HG03066 (cell line): ENCODE data around the gene STMN1.

Source experiments
- ATAC-seq: cut with Tn5 transposase; IDR thresholded peaks from one replicate; pipeline ENCODE4 v1.9.1; 2021; ENCODE audit warnings: low read depth; ENCODE audit not compliant: unreplicated experiment

The STMN1 gene

DNA sequence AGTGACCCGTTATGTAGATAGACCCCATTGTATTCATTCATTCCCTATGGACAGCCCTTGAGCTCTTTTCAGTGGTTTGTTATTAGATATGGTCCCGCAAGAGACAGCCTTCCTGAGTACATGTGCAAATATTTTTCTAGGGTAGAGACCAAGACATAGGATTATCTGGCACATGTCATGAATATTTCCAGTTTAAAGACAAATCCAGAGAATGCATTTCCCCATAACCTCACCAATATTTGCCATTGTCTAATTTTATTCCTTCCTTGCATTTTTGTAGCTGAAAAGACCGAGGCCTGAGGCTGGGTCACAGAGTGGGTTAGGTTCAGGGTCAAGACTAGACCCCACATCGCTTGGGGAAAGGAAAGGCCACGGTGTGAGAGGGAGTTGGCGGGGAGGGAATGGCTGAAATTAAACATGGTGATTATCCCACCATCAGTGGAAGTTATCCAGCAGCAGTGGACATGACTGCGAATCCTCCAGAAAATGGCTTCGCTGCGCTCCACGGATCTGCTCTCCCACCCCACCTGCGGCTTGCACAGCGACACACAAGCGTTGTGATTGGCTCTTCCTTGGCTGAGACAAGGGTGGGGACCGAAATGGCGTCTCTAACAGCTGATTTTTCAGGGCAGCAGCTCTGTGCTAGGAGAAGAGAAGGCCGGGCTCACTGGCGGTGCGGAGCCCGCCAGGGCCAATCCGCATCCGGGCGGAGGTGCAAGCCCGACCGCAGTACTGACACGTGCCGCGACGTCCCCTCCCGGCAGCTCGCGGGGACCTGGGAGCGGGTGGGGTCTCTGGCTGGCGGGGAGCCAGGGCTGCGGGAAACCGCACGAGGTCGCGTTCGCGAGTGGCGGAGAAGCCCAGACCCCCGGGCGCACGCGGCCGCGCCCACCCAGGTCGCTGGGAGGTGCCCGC is 16.1 kb upstream of the STMN1 start:
- no peak for ATAC-seq

DNA sequence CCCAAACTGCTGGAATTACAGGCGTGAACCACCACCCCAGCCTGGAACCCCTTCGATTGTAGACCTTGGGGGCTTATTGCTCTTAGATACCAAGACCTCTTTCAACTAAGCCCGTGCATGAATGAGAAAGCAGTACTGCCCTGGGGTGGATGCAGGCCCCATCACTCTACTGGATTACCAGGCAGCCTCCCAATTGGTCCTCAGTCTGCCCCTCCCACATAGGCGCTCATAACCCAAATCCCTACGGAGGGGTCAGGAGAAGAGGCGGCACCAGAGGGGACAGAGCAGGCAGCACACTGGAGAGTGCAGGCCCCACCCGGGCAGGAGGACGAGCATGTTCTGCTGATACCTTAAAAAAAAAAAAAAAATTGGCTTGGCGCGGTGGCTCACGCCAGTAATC is 12.4 kb upstream of the STMN1 start:
- ATAC-seq = no peak

- ATAC-seq = no peak
Measured at GRCh38 chr1:25917996-25918395, 11.8 kb upstream of the STMN1 start.

- no peak for ATAC-seq
Measured at GRCh38 chr1:25916460-25916859, 10.2 kb upstream of the STMN1 start.

DNA sequence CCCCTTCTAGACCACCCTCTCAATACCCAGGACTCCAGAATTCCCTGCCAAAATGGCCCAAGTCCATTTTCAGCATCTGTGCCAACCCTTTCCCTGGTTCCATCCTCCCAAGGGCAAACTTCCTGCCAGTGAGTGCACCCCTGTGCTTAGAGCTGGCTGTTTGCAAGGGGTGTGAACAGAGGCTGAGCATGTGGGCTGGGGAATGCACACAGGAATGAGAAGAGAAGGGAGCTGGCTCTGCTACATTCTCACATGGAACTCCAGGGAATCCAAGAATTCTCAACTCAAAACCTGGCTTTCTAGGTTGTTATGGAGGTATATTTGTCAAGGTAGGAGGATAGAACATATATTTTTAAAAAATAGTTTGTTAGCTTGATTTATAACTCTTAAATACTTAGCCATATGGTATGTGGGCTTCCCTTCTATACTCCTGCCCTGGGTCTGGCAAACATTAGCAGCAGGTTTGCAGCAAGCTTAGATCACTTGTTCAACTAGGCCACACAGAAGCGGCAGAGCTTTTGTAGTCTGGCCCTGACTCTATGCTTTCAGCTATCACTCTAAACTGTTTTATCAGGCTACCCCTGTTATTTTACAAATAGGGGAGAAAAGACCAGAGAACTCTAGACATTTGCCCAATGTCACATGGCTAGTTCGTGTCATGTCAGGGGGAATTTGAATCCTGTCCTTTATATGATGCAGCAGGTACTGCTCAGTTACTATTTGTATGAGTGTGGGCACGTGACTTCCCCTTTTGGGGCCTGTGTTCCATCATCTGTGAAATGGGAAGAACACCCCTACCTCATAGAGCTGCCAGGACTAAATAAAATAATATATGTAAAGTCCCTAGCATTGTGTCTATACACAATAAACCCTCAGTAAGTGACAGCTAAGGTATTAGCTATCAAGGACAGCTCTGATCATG is 8.1 kb upstream of the STMN1 start:
- ATAC-seq = no peak

- ATAC-seq = no peak
Measured at GRCh38 chr1:25913206-25913605, 7.0 kb upstream of the STMN1 start.

DNA sequence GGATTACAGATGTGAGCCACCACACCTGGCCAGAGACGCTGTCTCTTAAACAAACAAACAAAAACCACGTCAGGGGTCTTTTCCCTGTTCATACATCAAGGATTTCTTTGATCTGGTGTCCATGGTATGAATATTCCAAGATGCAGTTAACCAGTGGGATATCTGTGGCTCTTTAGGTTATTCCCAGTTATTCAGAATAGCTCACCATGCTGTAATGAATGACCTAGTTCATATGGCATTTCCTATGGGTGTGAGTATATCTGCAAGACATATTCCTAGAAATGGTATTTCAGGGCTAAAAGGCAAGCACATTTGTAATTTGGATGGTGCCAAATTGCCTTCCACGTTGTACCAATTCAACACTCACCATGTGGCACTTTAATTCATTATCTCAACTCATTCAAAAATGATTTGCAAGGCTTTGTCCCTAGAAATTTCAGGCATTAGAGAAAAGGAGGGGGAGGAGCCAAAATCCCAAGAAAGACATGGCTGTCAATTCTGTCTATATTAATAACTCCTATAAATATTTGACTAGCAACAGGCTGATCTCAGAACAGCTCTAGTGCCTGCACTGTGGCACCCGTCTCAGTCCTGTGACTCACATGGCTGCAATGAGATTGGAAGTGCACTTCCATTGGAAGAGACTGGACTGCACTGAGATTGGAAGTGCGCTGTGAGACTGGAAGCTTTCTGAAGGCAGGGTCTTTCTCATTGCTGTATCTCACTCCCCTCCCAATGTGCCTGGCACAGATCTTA is 6.0 kb upstream of the STMN1 start:
- no peak for ATAC-seq

GRCh38 chr1:25911162-25911561 is 4.9 kb upstream of the STMN1 start:
- ATAC-seq = no peak

- ATAC-seq = no peak
Measured at GRCh38 chr1:25909040-25909439, 2.8 kb upstream of the STMN1 start.

DNA sequence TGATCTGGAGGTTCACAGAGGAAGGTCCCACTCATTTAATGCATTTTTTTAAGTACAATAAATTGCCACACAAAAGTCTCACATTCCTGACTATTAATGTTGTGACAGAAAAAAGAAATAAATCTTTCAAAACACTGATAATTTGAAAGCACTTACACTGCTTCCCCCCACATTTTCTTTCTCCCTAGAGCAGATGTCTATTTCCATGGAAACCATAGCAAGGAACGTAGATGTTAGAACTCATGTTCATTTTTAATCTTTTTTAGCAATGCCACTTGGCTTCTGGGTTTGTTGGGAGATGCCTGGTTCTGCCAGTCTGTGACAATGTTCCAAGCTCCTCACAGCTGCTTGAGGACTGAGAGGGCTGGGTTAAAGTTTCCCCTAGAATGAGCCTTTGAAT is 1.9 kb upstream of the STMN1 start:
- no peak for ATAC-seq

- no peak for ATAC-seq
Measured at GRCh38 chr1:25907601-25908000, 1.4 kb upstream of the STMN1 start.

GRCh38 chr1:25906644-25907300 is 553 bp upstream of the STMN1 start:
- no peak for ATAC-seq

- ATAC-seq = peak; percentile 73
Measured at GRCh38 chr1:25904943-25905679, 1.1 kb downstream of the STMN1 start.

DNA sequence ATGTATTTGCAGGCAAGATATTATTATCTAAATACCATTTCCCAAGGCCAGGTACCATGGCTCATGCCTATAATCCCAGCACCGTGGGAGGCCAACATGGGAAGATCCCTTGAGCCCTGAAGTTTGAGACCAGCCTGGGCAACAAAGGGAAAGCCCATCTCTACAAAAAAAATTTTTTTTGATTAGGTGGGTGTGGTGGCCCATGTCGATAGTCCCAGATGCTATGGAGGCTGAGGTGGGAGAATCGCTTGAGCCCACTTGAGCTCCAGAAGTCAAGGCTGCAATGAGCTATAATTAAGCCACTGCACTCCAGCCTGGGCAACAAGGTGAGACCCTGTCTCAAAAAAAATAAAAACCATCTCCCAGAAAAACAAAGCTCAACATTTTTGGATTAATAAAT is 2.2 kb downstream of the STMN1 start:
- ATAC-seq = no peak

DNA sequence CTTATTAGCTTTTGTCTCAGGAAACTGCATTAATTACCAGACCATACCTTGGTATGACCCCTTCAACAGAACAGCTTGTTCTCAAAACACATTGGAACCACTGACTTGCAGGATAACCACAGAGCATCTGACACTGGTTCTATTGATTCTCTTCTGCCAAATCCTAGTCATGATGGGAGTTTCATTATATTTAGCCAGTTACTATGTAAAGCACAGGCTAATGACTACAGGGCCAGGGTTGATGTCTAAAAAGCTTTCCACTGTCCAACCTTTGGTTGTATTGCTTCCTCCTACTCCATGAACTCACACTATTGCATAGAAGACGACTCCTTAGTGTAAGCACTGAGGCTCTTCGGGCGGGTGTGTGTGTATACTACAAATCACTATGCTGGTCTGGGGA is 3.8 kb downstream of the STMN1 start:
- no peak for ATAC-seq

- ATAC-seq = no peak
Measured at GRCh38 chr1:25900219-25900618, 6.0 kb downstream of the STMN1 start.

DNA sequence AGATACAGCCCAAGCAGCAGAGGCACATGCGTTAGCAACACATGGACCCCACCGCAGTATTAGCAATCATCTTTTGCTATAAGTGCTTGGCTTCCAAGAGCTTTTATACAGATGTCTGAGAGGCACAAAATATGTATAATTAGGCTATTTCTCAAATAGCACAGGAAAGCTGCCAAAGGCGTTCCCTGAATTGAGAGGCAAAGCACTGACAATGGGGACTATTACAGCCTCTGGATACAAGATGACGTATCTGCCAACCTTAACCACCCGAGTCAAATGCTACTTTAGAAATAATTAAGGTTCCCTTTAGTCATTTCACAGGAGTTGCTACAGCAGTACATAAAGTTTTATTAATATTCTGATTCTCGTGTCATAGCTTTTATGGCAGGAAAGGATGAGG is 6.4 kb downstream of the STMN1 start:
- no peak for ATAC-seq

DNA sequence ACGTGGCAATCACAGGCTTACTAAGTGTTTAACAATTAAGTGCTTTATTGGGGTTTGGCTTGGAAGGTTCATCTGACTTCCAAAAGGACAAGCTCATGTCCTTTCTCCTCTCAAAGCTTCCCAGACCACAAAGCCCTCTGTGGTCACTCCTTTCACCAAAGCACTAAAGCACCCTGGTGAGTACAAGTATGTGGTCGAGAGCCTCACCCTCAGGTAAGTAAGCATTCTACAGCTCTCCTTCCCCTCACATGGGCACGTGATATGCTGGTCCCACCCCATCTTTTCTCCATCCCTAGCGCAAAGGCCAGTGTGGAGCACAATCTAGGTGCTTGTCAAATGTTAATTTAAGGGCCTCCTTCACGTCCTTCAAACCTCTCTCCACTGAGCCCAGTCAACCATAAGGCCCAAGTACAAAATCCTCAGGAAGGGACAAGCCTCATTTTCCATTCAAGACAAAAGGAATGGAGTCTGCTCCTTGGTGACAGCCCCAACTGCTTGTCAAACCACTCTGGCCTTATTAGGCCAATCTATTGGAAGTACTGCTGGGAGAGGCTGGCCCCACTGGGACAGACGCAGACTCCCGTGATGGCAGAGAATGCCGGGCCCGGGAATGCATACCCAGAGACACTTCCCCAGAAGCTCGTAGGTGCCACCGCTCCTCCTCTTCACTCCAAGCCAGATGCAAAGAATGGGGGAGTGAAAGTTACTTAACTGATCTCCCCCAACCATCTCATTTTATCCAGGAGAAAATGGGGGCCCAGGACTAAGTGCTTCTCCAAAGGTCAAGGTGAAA is 7.8 kb downstream of the STMN1 start:
- ATAC-seq = no peak

DNA sequence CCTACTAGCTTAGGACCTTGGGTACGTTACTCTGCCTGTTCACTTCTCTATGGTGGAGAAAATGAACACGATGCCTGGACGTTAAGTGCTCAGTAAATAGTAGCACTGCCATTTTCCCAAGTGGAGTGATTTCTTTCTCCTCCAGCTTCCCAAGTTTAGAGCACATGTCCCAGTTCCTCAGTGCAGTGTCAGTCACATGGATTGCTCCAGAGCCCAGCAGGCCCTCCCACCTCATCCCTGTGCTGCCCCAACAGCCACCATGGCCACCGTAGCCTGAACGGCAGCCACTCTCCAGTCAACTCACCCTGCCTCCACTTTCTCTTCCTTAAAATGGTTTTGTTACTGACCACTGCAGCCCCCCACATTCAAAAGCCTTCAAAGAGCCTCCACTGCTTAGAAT is 8.5 kb downstream of the STMN1 start:
- no peak for ATAC-seq
